ENCODE data around the gene TMEM209. TPM values are rescaled to one million over a fixed set of nuclear protein-coding genes. Genes with fewer than 3 reads are reported as not detected.
"Not testable (repeated sequence)": the region's sequence is repeated elsewhere in the genome, so short reads cannot be mapped to it uniquely, and the experiment has no call there.

Gene TMEM209
- total RNA-seq, 4 donors from 2014 or later: 3.5 to 11.3 (median 8.8) TPM

DNA sequence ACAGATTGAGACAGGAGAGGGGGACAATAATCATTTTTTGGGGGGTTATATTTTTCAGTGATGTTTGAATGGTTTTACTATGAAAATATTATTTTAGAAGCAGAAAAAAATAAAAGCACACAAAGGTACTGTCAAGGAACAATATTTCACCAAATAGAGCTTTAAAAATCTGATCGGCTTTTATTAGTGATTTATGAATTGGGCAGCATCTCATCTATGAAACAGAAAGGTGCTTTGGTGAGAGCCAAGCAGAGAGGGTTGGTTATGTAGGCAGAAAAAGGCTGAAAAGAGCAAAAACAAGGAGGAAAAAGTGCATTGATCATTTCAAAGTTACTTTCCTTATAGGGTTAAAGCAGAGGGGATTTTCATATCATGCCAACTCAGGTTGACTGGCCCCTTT lies 35.0 kb upstream of the TMEM209 start:
- 84% methylated on average over 1 of the region's 1 CpG for WGBS, 2 donors
- DNase-seq: no peak
- intact Hi-C loops (cut with DNase I): no loop called here

DNA sequence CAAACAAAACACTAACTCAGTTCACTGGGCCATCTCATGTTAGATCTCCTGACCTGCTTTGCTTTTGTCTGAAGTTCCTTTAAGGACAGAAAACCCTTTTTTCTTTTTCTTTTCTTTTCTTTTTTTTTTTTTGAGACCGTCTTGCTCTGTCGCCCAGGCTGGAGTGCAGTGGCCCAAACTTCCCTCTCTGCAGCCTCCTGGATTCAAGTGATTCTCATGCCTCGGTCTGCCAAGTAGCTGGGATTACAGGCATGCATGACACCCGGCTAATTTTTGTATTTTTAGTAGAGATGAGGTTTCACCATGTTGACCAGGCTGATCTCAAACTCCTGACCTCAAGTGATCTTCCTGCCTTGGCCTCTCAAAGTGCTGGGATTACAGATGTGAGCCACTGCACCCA lies 31.2 kb upstream of the TMEM209 start:
- not testable (repeated sequence) for H3K36me3 ChIP-seq
- WGBS, 2 donors: 64 to 88% methylated on average over 4 of the region's 4 CpGs

More for the DNA sequence above, 35.0 kb upstream of the TMEM209 start:
- Histone ChIP-seq H3K27me3 (no peaks in the 10 kb centered on the region), H3K27ac (no peak overlapping the region), H3K36me3 (no peaks in the 10 kb centered on the region), H3K9me3 (no peaks in the 10 kb centered on the region), H3K4me1 (peaks cover 0 to 6% (median 0%) of the 10 kb centered on the region in 3 donors), H3K4me3 (no peak overlapping the region)
- TF ChIP-seq POLR2A (IDR thresholded peaks at IDR 0.05): no peak
- TF ChIP-seq, protein P1, sequence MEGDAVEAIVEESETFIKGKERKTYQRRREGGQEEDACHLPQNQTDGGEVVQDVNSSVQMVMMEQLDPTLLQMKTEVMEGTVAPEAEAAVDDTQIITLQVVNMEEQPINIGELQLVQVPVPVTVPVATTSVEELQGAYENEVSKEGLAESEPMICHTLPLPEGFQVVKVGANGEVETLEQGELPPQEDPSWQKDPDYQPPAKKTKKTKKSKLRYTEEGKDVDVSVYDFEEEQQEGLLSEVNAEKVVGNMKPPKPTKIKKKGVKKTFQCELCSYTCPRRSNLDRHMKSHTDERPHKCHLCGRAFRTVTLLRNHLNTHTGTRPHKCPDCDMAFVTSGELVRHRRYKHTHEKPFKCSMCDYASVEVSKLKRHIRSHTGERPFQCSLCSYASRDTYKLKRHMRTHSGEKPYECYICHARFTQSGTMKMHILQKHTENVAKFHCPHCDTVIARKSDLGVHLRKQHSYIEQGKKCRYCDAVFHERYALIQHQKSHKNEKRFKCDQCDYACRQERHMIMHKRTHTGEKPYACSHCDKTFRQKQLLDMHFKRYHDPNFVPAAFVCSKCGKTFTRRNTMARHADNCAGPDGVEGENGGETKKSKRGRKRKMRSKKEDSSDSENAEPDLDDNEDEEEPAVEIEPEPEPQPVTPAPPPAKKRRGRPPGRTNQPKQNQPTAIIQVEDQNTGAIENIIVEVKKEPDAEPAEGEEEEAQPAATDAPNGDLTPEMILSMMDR (IDR thresholded peaks at IDR 0.05): no peak

DNA sequence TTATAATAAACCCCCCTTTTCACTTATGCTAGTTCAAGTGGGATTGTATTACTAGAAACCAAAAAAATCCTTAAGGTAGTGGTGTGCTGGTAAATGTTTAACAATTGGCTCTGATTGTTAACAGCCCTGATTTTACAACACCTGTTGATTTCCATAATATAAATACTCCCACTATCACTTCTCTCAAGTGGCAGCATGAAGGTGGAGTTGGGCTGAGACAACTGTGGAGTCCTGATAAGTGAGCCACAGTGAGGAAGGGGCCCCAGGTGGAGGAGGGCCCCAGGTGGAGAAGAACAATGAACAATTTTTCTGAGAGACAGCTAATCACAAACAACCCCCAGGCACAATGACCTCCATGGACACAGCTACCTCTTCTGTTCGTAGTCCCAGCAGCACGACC lies 28.9 kb upstream of the TMEM209 start:
- Histone ChIP-seq H3K4me1 (no peaks in the 10 kb centered on the region), H3K27me3 (no peaks in the 10 kb centered on the region), H3K36me3 (no peaks in the 10 kb centered on the region), H3K9me3 (no peaks in the 10 kb centered on the region), H3K4me3 (no peak overlapping the region), H3K27ac (no peak overlapping the region)
- no peak for TF ChIP-seq POLR2A (IDR thresholded peaks at IDR 0.05)
- TF ChIP-seq, protein P1 (IDR thresholded peaks at IDR 0.05): no peak
- 90 to 100% methylated on average over 2 of the region's 2 CpGs for WGBS, 2 donors
- intact Hi-C loops (cut with DNase I): no loop called here
- DNase-seq: no peak

More for the DNA sequence above, 31.2 kb upstream of the TMEM209 start:
- H3K4me3 ChIP-seq; H3K4me1 ChIP-seq; intact Hi-C loops (cut with DNase I); H3K27me3 ChIP-seq; H3K27ac ChIP-seq; DNase-seq; H3K9me3 ChIP-seq: not testable (repeated sequence)

DNA sequence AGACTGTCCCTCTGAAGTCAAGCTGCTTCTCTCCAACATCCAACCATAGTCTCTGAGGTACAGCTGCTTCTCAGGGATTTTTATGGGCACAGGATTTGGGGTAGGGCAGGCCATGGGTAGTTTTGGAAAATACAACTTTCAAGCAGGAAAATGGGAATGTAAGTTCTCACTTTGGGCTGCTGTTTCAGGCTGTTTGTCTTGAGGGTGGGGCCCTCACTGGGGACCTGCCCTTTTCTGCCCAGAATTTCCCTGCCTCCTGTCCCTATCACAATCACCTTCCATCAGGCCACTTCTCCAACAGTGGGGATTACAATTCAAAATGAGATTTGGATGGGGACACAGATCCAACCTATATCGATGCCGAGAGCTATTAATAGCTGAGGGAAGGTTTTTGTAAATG lies 27.0 kb upstream of the TMEM209 start:
- intact Hi-C loops (cut with DNase I): no loop called here
- WGBS, 2 donors: 82 to 86% methylated on average over 2 of the region's 2 CpGs
- no peak for TF ChIP-seq POLR2A (IDR thresholded peaks at IDR 0.05)
- TF ChIP-seq, protein P1 (IDR thresholded peaks at IDR 0.05): no peak

GRCh38 chr7:130231792-130232191 lies 26.6 kb upstream of the TMEM209 start:
- WGBS, 2 donors: 67% methylated on average over 1 to 4 of the region's 6 CpGs
- no peak for DNase-seq
- no peaks in the 10 kb centered on the region for H3K36me3 ChIP-seq
- no peaks in the 10 kb centered on the region for H3K9me3 ChIP-seq
- no peak overlapping the region for H3K27ac ChIP-seq
- no peaks in the 10 kb centered on the region for H3K4me1 ChIP-seq
- no peak overlapping the region for H3K4me3 ChIP-seq
- H3K27me3 ChIP-seq: no peaks in the 10 kb centered on the region
- intact Hi-C loops (cut with DNase I): no loop called here
- TF ChIP-seq, protein P1 (IDR thresholded peaks at IDR 0.05): no peak
- TF ChIP-seq POLR2A (IDR thresholded peaks at IDR 0.05): no peak

More for the DNA sequence above, 27.0 kb upstream of the TMEM209 start:
- Histone ChIP-seq H3K9me3 (no peaks in the 10 kb centered on the region), H3K4me1 (no peaks in the 10 kb centered on the region), H3K27ac (no peak overlapping the region), H3K4me3 (no peak overlapping the region), H3K36me3 (no peaks in the 10 kb centered on the region), H3K27me3 (no peaks in the 10 kb centered on the region)
- no peak for DNase-seq

GRCh38 chr7:130229981-130230380 lies 24.8 kb upstream of the TMEM209 start:
- no CpG with 5 or more reads among the region's 28 CpGs for WGBS, 2 donors
- H3K4me3 ChIP-seq; H3K9me3 ChIP-seq; H3K27ac ChIP-seq; DNase-seq; H3K36me3 ChIP-seq; intact Hi-C loops (cut with DNase I); H3K4me1 ChIP-seq; H3K27me3 ChIP-seq: not testable (repeated sequence)

Data from esophagus squamous epithelium (tissue), 5 donors.